ENCODE measurements around the gene ACTN1. TPM values are rescaled to one million over a fixed set of nuclear protein-coding genes. Genes with fewer than 3 reads are reported as not detected.

The ACTN1 gene
- total RNA-seq, 1 donor from 2014 or later: 60.1 TPM

- DNase-seq (ENCODE audit: low spot score): peak; percentile 96
- peak; percentile 68 for ATAC-seq
These were observed 41.4 kb downstream of the ACTN1 start for GRCh38 chr14:68937471-68938270.

DNA sequence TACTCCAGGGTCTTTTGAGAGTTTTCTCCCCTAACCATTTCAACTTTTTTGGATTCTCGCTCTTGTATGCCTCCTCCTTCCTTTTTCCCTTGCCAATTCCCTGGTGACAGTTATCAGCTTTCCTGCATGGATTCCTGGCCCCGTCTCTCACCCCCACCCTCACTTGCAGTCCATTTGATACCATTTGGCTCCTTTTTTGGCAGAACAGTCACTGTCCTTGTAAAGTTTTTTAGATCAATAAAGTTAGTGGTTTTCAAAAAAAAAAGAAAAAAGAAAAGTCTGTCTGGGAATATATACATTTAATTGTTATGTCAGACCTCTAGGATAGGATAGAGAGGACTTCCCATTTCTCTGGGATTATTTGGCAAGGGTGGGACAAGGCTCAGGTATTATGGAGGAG lies 42.1 kb downstream of the ACTN1 start:
- no peak for DNase-seq (ENCODE audit: low spot score)

DNA sequence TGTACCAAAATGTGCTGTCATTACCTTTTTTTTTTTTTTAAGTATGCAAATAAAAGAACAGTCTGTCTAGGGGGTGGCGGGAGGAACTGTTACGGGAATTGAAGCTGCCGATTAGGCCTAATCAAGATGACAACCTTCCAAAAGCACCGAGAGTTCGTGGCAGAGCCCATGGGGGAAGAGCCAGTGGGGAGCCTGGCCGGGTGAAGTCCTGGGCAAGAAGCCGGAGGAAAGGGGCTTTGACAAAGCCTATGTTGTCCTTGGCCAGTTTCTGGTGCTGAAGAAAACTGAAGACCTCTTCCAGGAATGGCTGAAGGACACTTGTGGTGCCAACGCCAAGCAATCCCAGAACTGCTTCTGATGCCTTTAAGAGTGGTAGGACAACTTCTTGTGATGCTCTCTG lies 42.6 kb downstream of the ACTN1 start:
- DNase-seq (ENCODE audit: low spot score) (no peak), ATAC-seq (no peak)

More for the DNA sequence above, 42.1 kb downstream of the ACTN1 start:
- no peak for ATAC-seq

- DNase-seq (ENCODE audit: low spot score): peak; percentile 85
- ATAC-seq: peak; percentile 60
These were observed 43.3 kb downstream of the ACTN1 start for GRCh38 chr14:68935761-68936214.

DNA sequence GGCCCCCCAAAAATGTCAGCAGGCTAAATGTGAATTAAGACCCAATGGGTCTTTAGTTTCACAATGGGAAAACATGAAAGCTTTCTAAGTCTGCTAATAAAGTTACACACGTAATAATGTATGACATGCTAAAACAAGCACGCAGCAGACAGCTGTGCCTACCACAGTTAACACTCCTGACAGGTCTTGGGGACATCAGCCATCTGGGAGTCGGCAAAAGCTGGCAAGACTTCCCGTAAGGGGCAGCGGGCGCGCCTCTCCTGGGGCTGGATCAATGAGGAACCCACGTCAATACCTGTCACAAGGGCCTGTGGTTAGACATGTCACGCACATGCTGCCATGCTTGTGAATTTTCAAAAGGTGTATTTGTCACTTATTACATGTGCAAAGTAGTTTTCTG lies 45.0 kb downstream of the ACTN1 start:
- no peak for ATAC-seq

DNA sequence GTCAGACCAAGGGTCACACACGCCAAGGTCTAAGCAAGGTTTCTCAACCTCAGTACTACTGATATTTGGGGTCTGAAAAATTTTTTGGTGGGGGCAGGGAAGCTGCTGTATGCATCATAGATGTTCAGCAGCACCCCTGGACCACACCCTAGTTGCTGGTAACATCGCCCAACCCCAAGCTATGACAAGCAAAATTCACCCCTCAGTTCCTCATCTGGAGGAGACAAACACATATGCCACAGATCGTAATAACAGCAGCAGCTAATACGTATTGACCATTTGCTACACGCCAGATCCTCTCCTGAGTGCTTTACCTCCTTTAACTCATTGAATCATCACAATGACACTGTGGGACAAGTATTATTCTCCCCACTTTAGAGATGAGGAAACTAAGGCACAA lies 46.4 kb downstream of the ACTN1 start:
- DNase-seq (ENCODE audit: low spot score): no peak
- ATAC-seq: no peak

More for the DNA sequence above, 45.0 kb downstream of the ACTN1 start:
- no peak for DNase-seq (ENCODE audit: low spot score)

GRCh38 chr14:68932231-68932630 lies 46.9 kb downstream of the ACTN1 start:
- ATAC-seq (no peak), DNase-seq (ENCODE audit: low spot score) (no peak)

- no peak for ATAC-seq
- DNase-seq (ENCODE audit: low spot score): no peak
These were observed 47.5 kb downstream of the ACTN1 start for GRCh38 chr14:68931474-68932051.

- ATAC-seq: no peak
- DNase-seq (ENCODE audit: low spot score): no peak
These were observed 48.0 kb downstream of the ACTN1 start for GRCh38 chr14:68931063-68931462.

DNA sequence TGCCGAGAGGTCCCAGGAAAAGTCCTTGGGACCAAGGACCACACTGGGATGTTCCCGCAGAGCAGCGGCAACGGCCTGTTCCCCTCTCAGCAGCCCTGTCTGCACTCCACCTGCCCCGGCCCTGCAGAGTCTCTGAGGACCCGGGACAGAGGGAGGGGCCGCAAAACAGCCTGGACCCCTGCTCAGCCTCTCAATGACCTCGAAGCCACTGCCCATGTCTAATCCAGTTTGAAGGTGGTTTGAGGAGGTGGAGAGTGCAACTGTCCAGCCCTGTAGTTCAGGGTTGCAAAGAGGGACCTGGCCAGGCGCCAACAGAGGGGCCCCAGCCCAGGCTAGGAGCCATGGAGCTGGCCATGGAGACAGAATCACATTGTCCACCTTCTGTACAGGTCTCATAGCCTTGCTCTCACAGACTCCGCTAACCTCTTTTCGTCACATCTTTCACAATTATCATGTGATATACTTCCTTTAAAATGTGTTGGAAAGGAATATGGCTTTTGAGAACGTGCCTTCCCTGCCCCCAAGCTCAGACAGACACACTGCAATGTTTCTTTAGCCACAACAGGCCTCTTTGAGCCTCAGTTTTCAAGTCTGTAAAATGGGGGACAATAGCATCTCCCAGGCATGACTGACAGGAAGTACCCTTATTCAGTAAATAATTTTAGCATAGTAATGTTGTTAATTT lies 49.3 kb downstream of the ACTN1 start:
- DNase-seq (ENCODE audit: low spot score) (no peak), ATAC-seq (no peak)

- DNase-seq (ENCODE audit: low spot score) (no peak), ATAC-seq (no peak)
These were observed 50.1 kb downstream of the ACTN1 start for GRCh38 chr14:68928770-68929550.

GRCh38 chr14:68927956-68928675 lies 51.0 kb downstream of the ACTN1 start:
- ATAC-seq (no peak), DNase-seq (ENCODE audit: low spot score) (no peak)

- no peak for DNase-seq (ENCODE audit: low spot score)
- no peak for ATAC-seq
These were observed 52.0 kb downstream of the ACTN1 start for GRCh38 chr14:68927089-68927488.

DNA sequence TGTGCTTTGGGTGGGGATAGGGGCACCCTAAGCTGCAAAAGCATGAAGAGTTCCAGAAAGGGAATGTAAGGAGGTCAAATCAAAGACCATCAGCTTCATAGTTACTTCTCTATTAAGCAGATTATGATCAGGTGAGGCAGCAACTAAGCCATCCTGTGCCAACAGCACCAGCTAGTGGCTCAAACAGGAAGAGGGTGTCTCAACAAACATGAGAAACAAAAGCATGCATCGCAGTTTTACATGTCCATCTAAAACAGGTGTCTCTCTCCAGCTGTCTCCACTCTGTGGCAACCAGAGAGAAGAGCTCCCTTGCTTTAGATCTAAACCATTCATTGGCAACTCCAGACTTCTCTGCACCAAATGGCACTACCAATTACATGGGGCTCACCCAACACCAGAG lies 52.9 kb downstream of the ACTN1 start:
- DNase-seq (ENCODE audit: low spot score): no peak
- ATAC-seq: no peak

DNA sequence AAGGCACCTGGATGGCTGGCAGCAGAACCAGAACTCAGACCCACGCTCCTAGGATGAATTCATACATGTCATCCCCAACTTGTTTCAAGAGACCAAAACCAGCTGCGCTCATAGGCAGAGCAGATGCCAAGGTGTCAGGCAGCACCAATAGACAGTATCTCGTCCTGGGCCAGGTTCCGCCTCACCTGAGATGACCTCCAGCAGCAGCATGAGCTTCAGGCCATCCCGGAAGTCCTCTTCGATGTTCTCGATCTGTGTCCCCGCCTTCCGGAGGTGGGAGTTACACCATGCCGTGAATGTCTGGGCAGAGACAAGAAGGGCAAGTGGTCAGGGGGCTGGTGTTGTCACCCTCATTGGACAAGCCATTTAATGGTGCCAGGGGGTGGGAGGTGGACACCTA lies 53.7 kb downstream of the ACTN1 start:
- DNase-seq (ENCODE audit: low spot score): no peak
- ATAC-seq: no peak

DNA sequence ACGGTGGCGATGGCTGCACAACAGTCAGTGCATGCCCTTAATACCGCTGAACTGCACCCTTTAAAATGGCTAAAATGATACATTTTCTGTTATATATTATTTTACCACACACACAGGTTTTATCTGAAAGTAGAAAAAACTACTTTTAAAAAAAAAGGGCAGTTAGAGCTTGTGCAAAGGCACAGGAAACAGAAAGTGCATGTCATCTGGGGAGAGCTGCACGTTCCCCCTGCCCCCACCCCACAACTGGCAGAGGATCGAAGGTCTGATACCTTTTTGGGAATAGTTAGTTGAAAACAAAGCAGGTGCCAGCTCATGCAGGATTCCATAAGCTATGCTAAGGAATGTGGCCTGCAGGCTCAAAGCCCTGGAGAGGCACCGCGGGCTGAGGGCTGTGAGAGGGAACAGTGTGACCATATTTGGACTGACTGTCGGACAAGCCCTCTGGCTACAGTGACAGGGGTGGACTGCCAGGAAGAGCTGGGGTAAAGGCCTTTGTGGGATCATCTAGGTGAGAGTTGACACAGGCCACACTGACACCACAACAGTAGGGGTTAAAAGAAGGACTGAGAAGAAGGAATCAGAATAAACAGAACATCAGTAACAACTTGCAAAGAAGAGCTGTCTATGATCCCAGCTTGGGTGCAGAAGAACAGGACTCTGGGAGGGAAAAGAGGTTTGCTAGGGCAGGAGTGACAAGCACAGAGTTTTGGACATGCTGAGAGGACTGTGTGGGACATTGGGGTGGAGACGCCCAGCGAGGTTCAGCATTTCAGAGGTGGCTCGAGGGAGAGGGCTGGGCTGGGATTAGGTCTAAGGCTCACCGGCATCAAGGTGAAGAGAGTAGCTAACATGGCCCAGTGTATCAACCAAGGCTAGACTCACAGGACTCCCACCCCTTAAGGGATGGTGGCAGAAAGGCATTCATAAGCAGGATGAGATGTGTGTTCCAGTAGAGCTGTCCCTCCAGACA lies 54.6 kb downstream of the ACTN1 start:
- DNase-seq (ENCODE audit: low spot score) (peak; percentile 67), ATAC-seq (peak; percentile 82)

DNA sequence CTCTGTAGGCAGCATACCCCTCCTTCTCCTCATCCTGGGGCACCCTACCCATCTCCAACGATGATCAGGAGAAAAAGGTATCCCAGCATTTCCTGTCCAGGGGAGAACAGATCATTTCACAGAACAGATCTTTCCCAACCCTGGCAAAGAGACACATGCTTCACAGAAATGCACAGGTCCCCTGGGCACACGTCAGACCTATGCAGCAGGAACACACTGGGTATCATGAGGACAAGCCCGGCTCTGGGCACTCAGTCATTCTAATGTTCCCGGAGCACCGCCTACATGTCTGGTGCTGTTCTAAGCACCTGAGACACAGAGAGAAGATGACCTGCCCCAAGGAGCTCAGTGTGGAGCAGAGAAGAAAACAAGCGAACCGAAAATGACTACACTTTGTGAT lies 56.2 kb downstream of the ACTN1 start:
- ATAC-seq: peak; percentile 8
- no peak for DNase-seq (ENCODE audit: low spot score)

DNA sequence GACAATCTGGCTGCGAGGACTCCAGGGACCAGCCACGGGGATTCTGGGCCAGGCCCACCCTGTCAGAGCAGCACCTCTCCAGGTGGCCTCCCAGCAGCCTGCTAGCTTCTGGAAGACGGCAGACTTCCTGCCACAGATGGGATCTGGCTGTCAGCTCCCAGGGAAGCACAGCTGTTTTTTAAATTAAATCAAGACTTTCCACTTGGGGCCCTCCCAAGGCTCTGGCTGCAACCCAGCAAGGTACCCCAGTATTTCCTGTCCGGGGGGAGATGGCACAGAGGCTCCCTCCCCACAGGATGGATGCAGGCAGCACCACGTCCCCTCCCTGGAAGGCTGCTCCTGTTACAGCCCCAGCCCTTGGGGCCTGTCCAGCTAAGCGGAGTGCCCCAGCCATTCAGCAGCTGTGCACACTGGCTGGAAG lies 56.9 kb downstream of the ACTN1 start:
- no peak for DNase-seq (ENCODE audit: low spot score)
- ATAC-seq: no peak

- no peak for ATAC-seq
- no peak for DNase-seq (ENCODE audit: low spot score)
These were observed 57.4 kb downstream of the ACTN1 start for GRCh38 chr14:68921666-68922065.
